SIG-M5 treated with dmso at 0.1 percent for 504 hours (cell line): Measurements from ENCODE around the gene TBCB.
"Not testable (repeated sequence)": the region's sequence is repeated elsewhere in the genome, so short reads cannot be mapped to it uniquely, and the experiment has no call there.

Experiments
- DNase-seq: peaks from one replicate; lab custom pipeline; 2025; ENCODE audit not compliant: unreplicated experiment; lab: John Stamatoyannopoulos, UW

TBCB gene

DNA sequence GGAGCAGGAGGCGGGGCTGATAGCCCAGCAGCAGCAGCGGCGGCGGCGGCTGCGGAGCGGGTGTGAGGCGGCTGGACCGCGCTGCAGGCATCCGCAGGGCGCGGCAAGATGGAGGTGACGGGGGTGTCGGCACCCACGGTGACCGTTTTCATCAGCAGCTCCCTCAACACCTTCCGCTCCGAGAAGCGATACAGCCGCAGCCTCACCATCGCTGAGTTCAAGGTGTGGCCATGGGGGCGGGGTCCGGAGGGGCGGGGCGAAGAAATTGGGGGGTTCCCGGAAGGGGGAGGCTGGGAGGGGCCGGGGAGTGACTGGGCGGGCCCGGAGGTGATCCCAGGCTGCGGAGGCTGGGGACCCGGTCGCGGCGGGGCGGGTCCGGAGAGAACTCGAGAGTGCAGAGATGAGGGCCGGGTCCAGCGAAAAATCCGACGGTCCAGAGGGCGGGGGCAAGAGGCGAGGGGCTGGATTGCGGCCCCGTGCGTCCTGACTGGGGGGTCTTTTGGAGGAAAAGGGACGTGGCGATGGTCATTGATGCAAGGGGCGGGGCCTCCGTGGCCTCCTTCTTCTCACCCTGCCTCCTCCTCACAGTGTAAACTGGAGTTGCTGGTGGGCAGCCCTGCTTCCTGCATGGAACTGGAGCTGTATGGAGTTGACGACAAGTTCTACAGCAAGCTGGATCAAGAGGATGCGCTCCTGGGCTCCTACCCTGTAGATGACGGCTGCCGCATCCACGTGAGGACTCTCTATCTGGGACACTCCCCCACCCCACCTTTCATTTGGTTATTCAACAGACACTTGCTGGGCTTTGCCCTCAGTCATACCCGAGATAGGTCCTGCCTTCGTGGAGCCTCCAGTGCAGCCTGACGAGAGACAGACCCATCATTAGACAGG lies at the start of gene TBCB:
Gene TBCB, plus strand, starts transcription at position 16 of the 891 bp plus-strand sequence. Its CDS starts 93 bp downstream, at position 109.
- peak; percentile 67 for DNase-seq

DNA sequence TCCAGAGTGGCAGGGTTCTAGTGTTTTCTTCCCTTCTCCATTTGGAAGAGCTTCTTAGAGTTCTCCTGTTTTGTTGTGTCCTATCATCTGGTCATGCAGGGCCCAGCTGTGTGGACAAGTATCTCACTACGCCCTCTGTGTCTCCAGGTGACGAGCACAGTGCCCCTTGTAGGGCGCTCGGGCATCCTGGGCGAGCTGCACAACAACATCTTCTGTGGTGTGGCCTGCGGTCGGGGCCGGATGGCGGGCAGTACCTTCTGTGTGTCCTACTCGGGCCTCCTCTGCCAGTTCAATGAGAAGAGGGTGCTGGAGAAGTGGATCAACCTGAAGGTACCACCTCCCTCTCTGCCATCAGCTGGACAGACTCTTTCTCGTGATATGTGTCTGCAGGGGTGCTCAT lies 47.6 kb upstream of the TBCB start:
- DNase-seq: no peak

GRCh38 chr19:36068810-36069499 lies 46.3 kb upstream of the TBCB start:
- not testable (repeated sequence) for DNase-seq

DNA sequence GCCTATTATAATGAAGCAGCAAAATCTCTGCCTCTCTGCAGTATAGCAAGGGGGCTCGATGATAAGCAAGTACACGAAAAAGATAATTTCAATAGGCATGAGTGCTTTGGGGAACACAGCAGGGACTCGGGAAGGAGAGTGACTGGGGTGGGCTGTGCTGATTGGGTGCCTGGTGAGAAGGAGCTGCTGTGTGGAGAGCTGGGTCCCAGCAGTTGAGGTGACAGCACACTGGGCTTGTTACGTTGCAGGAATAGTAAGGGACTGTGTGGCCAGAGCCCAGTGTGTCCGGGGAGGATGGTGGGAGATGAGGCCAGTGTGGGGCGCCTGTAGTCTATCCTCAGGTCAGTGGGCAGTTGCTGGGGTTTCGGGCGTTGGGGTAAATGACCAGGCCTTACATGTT lies 43.2 kb upstream of the TBCB start:
- DNase-seq: no peak

GRCh38 chr19:36073121-36073876 lies 42.0 kb upstream of the TBCB start:
- no peak for DNase-seq

GRCh38 chr19:36079389-36079945 lies 35.8 kb upstream of the TBCB start:
- DNase-seq: no peak

DNA sequence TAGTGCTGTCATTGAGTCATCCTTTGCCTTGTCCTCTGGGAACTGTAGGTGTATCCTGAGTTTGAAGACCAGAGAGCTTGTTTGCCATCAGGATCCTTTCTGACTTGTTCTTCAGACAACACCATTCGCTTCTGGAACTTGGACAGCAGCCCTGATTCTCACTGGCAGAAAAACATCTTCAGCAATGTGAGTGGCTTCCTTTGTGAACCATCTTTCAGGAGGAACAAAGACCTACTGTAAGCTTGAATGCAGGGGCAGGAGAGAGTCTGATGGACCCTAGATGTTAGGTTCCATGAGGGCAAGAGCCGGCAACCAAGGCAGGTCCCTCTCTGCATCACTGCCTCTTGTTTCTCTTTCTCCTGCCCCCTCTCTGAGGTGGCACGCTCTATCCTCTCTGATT lies 33.9 kb upstream of the TBCB start:
- no peak for DNase-seq

- no peak for DNase-seq
Observed at GRCh38 chr19:36081894-36082293, 33.4 kb upstream of the TBCB start.

GRCh38 chr19:36082916-36083315 lies 32.4 kb upstream of the TBCB start:
- DNase-seq: no peak

GRCh38 chr19:36084231-36085009 lies 30.8 kb upstream of the TBCB start:
- DNase-seq: no peak

GRCh38 chr19:36086326-36086725 lies 28.9 kb upstream of the TBCB start:
- DNase-seq: no peak

DNA sequence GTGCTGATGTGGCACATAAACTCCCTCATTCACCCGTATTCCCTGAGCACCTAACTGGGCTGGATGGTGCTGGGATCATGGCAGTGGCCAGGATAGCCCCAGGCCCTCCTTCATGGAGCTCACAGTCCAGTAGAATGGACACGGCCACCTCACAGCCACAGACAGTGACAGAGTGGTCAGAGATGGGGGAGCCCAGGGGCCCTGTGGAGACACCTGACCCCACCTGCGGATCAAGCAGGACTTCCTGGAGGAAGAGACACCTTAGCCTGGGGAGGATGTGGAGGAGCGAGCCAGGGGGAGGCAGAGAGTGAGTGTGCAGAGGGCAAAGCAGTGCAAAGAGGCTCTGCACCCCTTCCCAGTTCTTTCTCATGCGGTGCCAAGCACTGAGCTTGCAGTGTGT lies 25.4 kb upstream of the TBCB start:
- no peak for DNase-seq

DNA sequence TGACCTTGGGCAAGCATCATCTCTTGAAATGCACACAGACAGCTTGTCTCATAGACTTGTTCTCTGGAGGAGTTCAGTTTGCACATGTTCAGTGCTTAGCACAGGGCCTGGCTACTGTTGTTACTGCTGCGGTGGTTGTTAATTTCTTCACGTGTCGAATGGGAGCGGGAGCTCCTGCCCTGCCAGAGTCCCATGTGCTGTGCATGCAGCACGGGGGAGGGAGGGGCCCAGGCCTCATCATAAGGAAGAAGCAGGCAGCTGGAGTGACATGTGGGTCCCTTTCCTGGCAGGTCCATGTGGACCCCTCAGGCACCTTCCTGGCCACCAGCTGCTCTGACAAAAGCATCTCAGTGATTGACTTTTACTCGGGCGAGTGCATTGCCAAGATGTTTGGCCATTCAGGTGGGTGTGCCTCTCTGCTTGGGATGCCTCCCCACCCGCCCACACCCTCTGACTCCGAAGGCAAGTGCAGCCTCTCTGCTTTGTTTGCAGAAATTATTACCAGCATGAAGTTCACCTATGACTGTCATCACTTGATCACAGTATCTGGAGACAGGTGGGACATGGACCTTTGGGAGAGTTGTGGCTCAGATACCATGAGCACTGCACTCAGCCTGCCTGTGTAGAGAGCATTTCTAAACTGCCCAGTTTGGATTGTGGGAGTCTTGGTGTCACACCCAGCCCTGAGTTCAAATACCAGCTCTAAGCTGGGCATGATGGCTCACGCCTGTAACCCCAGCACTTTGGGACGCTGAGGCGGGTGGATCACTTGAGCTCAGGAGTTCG lies 24.2 kb upstream of the TBCB start:
- DNase-seq: no peak

GRCh38 chr19:36092566-36092965 lies 22.7 kb upstream of the TBCB start:
- no peak for DNase-seq

DNA sequence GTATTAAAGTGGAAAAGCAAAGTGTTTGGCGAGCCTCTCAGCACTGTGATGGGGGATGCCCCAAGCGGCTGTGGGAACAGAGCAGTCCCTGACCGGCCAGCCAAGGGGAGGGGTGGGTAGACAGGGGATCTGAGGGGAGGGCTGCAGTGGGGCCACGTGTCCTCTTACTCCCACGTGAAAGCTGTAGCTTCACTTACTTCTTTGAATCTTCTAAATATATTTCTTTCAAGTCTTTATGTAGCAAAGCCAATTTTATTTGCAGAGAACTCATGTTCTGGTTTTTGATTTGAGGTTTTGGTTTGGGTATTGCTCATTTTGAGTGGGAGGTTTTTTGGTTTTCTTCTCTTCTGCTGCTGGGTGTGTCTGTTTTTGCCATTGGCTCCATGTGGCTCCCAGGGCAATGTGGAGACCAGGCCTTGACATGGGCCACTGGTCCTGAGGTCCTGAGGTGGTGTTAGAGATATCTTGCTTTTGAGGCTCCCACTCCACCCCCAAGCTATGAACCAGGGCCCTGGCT lies 22.1 kb upstream of the TBCB start:
- no peak for DNase-seq

DNA sequence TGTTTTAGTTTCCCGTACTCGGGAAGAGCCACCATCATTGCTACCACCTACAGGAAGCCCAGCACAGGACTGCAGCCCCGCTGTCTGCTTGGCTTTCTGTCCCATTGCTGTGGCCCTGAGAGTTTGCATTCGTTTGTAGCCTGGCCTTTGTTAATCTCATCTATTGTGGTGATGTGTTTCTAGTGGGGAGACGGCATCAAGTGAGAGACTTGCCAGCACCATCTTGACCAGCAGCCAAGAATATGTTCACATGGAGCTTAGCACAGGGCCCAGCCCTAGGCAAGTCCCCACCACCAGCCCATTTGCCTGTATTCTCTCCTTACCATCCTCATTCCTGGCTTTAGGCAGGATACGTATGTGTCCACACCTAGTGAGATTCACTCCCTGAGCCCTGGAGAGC lies 21.6 kb upstream of the TBCB start:
- DNase-seq: no peak

- DNase-seq: no peak
Observed at GRCh38 chr19:36097036-36097435, 18.2 kb upstream of the TBCB start.

DNA sequence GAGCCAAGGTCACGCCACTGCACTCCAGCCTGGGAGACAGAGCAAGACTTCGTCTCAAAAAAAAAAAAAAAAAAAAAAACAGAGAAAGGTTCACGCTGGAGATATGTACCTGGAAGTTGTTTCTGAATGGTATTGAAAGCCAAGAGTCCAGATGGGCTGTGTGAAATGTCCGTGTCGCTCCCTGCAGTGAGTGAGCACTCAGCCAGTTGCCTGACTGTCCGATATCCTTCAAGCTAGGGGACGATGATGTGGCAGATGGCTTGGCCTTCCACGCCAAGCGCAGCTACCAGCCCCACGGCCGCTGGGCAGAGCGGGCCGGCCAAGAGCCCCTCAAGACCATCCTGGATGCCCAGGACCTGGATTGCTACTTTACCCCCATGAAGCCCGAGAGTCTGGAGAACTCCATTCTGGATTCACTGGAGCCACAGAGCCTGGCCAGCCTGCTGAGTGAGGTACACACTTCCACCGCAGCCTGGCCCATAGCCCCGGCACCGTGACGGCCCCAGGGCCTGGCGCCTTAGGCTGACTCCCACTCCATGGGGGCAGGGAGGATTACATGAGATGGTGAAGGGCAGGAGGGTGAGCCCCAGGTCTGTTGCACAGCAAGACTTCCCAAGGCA lies 16.0 kb upstream of the TBCB start:
- DNase-seq: no peak

- no peak for DNase-seq
Observed at GRCh38 chr19:36100476-36100875, 14.8 kb upstream of the TBCB start.
